Measurements from ENCODE around the gene OR8K3.

DNA sequence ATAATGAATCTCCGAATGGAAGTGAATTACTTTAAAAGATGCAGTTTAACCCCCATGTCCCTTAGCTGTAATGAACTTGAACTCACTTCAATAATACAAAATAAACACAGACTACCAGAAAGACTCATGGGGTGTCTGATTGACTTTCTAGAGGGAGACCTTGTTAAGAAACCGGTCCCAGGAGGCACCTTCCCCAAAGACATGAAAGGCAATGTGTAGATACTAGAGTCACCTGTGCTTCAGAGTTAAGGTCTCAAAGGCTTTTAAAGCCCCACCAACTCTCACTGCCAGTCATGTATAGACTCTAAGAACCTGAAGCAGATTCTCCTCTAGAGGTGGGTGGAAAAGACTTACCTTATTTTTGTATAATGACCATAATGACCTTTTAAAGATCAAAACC, 39.0 kb downstream of the OR8K3 start, which contains the start of gene OR8J1:
- TF ChIP-seq CTCF (IDR thresholded peaks at IDR 0.05; ENCODE audit: low read length) (no peak), EZH2 (IDR thresholded peaks at IDR 0.05; ENCODE audit: borderline replicate concordance, low read length) (no peak)

Data from OCI-LY1 (cell line).